GM21717 (cell line): ENCODE measurements around the gene PPP2R2C.

ENCODE experiments used
- ATAC-seq: cut with Tn5 transposase; IDR thresholded peaks from one replicate; pipeline ENCODE4 v1.9.1; 2021; ENCODE audit warnings: mild to moderate bottlenecking, moderate library complexity; ENCODE audit not compliant: unreplicated experiment

The PPP2R2C gene

DNA sequence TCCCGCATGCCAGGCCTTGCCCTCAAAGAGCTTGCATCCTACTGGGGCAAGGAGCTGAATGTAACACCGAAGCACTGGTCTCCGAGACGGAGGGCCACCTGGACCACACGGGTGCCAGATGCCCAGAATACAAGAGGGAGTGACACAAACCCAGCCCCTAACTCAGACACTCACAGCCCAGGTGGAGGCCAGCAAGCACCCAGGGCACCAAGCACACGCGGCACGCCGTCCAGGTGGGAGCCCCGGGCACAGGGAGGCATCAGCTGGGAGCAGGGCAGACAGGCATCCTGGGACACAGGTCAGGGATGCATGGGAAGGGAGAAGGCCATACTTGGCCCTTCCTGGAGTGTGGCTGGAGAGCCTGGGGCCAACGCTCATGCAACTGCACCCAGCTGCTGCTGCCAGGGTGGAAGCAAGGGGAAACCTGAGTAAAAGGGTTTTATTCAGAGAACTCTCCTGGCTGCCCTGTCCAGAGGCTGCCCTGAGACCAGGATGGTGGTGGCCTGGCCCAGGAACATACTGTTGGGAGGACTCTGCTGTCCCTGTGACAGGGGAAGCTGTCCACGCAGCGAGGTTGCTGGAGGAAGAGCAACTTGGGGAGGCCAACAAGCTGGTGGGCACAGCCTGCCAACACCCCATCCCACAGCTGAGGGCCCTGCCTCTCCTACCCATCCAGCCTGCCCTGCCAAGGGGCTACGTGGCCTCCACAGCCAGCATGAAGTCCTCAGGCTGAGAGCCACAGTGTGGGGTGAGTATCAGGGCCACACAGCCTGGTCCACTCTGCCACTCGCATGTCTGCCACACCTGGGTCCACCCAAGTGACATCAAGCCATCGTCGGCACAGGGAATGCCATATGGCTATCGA, 22.2 kb upstream of the PPP2R2C start:
- ATAC-seq: no peak

DNA sequence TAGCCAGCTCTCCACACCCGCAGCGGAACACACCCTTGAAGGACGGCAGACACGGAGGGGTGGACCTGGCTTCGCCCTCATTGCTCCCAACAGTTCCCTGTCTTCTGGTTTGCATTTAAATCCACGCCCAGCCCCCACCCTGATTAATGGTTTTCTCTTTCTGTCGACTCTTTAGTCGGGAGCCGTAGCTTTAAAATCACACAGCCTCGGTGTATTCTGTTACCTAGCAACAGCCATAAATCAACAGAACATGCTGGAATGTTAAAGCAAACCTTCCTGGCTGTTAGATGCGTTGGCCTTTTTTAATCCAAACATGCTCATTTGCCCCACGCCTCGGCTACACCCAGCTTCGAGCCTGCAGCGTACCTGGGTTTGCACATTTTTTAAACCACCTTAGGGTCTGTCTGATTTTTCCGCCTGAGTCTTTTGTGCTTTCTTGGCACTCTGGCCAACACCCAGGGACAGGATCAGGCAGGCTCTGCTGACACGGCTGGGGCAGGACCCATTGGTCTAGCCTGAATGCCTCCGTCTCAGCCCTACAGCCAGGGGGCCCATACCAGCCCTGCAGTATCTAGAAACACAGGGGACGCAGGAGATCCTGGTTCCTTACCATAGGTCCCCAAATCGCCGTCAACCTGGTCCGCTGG, 21.4 kb upstream of the PPP2R2C start:
- no peak for ATAC-seq

DNA sequence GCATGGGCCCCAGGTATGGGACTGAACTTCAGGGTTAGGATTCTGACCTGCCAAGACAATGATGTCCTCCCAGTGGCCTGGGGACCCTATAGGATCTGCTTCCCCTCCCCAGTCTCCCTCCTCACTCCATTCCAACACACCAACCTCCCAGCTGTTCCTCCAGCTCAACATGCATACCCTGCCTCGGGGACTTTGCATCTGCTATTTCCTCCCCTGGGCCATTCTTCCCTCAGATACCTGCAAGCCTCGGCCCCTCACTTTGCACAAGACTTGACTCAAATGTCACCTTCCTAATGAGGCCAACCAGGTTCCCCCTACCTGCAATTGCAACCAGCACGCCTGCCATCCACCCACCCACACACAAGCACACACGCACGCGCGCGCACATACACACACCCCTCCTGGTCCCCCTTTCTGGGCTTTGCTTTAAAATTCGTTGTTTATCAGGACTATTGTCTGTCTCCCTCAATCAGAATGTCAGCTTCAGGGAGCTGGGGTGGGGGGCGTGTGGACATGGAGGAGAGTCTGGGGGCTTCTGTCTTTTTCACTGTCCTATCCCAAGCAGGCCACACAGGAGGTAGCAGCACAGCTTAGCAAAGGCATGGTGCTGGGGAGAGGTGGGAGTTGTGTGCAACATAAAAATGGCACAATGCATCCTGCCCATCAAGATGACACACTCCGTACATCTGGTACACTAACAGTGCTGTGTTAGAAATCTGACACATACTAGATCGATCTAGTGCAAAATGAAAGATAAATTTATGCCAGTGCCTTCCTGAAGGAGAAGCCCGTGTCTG, 20.6 kb upstream of the PPP2R2C start:
- ATAC-seq: no peak

DNA sequence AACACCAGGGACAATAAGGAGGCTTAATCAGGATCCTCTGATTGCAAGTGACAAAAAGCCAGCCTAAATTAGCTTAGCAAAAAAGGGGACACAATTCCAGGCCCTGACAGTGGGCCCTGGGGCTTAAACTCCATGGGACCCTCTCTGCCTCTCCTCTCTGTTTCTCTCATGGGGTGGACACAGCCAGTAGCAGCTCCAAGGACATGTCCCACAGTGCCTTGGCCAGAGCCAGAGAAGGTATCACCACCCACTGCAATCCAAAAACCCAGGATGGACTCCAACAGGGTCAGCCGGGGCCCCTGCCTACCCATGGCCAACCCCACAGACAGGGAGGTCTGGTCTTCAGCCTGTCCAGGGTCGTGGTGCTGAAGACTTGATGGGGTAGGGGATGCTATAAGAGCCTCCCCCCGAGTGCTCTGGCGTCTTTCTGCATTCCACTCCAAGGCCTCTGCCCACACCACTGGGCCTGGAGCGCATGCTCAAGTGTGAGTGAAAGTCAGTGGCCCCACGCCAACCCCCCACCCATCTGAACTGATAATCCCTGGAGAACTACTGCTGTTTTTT, 19.7 kb upstream of the PPP2R2C start:
- no peak for ATAC-seq

DNA sequence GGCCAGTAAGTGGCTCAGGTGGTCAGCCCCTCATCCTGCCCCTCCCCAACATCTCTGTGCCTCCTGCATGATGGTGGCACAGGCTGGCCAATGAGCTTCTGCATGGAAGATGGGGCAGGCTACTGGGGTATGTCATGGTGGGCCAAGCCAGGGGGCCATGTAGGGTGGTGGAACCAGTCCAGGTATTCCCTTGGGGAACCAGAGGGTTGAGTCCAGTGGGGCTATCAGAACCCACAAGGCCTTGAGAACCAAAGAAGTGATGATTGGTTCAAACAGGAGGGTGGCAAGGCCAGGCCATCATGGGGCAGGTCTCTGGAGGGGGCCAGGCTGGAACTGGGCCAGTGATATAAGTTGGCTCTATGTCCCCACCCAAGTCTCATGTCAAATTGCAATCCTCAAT, 18.8 kb upstream of the PPP2R2C start:
- ATAC-seq: no peak

DNA sequence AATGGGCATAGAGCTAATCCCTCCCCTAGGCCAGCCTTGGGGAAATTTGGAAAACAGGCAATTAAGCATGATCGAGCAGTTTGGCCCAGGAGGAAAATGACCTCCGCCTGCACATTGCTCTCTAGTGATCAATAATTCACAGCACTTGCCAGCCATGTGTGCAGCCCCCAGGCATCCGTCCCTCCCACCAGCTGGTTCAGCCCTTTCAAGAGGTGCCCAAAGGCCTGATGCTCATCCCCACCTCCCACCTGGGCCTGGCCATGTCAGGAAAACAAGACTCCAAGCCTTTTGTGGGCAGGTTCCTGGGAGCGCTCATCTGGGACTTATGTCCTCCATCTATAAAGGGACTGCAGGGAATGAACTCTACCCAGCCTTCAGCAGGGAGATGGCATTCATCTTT, 17.5 kb upstream of the PPP2R2C start:
- no peak for ATAC-seq

DNA sequence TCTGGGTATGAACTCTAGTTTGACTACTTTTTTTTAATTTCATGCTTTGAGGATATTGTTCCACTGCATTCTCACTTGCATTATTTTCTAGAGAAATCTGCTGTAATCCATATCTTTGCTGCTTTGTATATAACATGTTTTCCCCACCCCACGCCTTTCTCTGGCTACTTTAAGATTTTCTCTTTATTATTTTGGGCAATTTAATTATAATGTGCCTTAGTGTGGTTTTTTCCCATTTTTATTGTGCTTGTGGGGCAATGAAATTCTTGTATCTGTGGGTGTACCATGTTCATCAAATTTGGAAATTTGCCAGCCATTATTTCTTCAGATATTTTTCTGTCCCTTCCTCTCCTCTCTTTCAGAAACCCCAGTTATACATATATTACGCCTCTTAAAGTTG, 15.1 kb upstream of the PPP2R2C start:
- ATAC-seq: no peak

DNA sequence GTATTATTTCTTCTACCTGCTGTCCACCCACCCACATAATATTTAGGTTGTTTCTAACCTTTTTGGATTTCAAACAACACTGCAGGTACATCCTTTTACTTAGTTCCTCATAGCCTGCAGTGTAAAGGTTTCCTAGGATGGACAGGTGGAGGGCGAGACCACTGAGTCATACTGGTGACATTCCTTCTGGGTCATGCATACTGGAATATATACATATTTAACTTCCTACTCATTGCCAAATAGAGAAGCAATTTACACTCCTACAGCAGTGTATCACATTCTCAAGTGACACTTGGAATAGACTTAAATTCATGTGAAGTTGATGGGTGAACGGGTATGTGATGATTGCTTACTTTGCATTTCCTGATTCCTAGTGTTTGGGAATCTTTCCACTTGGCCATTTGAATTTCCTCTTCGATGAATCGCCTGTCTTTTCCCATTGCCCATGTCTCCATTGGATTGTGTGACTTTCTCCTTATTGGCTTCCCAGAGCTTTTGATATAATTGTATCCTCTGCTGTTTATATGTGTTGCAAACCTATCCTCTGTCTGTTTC, 8.2 kb upstream of the PPP2R2C start:
- no peak for ATAC-seq

DNA sequence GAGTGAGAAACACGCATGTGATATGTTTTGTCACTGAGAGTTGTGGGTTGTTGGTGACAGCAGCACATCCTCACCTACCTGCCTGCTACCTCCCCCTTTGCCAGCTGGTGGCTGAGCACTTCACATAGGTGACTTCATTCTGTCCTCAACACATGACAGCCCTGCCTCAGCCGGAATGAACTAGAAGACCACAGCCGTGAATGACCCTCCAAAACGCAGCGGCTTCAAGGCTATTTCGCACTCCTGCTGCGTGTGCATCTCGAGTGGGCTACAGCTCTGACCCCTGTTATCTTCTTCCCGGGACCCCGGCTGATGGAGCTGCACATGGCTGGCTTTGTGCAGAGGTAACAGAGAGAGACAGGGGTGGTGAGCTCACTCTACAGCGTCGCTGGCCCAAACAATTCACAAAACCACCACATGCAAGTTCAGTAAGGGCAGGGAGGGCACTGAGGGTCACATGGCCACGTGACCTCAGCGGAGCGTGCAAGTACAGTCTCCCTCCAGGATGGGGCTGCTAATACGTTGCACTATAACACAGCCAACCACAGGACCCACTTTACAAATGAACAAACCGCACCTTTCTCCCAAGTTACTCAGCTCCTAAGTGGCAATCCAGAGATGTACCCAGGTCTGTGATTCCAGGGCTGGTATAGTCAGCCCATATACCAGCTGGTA, 6.3 kb upstream of the PPP2R2C start:
- no peak for ATAC-seq

DNA sequence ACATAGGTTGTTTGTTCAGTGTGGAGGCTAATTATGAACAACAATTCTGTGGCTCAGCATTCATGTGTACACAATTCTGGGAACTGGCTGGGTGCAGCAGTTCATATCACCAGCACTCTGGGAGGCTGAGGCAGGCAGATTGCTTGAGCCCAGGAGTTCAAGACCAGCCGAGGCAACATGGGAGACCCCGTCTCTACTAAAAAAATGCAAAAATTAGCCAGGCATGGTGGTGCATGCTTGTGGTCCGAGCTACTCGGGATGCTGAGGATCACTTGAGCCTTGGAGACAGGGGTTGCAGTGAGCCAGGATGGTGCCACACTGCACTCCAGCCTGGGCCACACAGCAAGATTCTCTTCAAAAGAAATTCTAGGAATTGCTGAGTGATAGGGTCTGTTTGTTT, 4.5 kb upstream of the PPP2R2C start:
- ATAC-seq: no peak

DNA sequence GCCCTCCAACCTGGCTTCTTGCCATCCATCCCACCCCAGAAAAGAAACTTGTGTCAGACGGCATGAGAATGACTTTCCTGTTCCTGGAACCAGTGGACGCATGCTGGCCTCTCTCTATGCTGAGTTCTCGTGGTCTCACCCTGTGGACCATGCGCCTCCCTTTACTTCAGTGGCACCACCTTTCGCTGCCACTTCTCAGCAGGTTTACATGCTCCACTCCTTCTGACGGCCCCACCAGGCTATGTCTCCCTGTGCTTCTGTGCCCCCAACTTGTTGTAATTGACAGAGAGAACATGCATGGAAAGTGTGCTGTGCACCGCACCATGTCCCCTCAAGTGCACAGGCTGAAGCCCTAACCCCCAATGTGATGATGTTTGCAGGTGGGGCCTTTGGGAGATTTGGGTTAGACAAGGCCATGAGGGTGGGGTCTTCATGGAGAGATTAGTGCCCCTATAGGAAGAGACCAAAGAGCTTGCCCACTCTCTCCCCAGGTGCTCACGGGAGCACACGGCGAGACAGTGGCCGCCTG, 3.1 kb upstream of the PPP2R2C start:
- ATAC-seq: no peak

DNA sequence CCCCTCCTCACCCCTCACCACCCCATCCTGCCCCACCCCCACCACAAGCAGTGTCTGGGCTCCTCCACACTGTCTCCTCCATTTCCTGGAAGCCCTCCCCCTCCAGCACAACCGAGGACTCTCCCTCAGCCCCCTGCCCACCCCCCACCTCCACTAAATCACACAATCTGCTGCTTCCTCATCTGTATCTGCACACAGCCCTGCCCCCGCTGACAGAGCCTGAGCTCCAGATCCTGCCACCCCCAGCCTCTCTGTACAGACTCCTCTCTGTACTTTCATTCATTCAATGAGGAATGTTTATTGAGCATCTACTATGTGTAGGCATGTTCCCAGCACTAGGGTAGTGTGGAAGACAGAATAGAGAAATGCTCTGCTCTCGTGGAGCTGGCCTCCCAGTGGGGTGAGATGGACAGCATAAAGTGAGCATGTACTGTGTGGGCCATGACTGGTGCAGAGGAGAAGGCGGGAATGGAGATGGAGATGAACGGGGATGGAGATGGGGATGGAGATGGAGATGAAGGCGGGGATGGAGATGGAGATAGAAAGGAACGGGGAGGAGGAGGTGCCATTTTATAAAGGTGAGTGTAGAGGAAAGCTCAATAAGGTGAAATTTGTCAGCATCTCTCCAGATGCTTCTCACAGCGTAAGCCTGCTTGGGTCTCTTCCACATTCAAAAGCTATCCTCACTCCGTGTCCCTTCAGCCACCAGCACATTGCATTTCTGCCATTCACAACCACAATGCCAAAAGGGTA, 2.5 kb upstream of the PPP2R2C start:
- ATAC-seq: no peak

DNA sequence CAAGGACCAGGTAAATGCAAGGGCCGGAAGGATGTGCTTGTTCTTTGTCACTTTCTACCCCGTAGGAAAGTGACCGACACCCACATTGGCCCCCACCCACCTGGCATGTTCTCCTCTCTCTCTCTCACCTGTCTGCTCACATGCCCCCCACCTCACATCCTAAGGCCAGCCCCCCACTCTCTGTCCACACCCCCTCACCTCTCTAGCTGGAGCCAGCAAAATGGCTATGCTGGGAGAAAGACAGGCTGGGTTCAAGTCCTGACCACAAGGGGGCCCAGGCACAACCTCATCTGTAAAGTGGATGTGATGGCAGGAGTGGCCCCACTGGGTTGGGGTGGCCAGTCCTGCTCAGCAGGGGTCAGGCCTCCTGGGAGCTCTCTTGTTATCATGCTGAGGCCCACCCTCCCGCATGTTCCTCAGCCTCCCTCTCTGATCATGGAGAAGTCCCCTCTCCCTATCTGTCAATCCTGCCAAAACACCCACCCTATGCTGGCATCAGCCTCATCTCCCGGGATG, 1.7 kb upstream of the PPP2R2C start:
- ATAC-seq: no peak

DNA sequence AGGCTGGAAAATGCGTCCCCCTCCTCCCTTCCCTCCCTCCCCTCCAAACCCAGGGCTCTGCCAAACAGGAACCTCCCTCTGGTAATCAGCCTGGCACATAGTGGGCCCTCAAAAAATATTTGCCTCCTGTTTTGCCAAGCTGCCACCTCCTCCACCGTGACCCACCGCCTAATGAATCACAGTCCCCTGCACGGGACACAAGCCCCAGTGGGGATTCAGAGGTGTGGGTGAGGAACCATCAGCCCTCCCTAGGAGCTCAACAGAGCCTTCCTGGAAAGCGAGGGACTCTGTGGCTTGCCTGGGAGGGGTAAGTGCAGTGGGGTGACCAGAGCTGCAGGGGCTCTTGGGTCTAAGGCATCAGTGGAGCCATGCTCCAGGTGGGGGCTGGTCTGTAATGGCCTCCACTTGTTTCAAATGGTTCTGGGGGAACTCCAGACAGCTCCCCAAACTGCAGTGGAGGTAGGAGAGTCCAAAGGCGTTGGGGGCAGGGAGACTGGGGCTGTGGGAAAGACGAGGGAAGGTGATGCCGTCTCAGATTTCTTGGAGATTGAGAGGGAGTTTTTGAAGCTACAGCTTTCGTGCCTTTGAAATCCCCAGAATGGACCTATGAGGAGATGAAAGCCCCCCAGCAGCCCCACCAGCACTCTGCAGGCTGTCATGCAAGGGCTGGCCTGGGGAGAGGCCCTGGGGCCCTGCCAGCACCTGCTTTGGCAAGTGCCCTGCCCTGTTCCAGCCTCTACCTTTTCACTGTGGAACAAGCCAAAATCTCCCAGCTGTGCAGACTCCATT, 1.0 kb upstream of the PPP2R2C start:
- ATAC-seq: no peak

DNA sequence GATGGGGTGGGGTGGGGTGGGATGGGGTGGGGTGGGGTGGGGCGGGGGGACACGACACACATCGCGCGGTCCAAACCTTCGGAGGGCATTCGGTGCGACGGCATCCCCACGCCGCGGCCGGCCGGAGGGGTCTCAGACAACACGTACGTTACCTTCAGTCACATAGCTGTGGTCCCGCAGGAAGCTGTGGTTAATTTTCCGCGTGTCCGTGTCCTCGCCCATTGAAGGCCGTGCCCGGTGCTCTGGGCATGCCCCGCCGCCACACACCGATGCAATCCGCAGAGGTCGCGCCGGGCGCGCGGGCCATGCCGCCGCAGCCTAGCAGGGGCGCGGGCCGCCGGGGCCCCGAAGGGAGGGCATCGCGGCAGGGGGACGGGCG, 417 bp downstream of the PPP2R2C start:
- ATAC-seq: no peak

DNA sequence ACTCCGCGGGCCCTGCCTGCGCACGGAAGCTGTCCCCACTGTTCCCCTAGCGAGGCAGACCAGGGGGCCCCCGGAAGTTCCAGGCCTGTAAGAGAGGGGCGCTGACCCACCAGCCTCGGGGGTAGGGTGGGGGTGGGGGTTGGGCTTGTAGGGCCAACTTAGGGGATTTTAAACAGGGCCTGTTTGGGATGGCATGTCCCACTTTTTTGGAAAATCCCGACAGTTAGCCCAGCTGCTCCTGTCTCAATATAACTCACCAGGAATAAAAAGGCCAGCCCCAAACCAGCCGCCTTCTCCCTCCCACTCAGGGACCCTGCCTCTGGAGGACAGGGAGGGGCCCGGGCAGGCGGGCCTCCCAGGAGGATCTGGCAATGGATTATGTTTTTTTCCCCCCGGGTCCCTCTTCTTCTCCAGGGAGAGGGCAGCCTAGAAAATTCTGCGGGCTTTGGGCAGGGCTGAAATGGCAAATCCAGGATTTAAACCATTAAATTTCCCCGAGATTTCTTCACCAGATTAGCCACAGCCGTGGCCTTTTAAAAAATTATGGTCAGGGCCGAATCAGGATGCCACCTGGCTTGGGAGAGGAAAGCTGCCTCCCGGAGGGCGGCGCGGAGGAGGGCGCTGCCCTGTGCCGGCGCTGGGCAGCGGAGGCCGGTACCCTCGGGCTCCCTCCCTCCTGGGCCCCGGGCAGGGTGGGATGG, 957 bp downstream of the PPP2R2C start:
- no peak for ATAC-seq

DNA sequence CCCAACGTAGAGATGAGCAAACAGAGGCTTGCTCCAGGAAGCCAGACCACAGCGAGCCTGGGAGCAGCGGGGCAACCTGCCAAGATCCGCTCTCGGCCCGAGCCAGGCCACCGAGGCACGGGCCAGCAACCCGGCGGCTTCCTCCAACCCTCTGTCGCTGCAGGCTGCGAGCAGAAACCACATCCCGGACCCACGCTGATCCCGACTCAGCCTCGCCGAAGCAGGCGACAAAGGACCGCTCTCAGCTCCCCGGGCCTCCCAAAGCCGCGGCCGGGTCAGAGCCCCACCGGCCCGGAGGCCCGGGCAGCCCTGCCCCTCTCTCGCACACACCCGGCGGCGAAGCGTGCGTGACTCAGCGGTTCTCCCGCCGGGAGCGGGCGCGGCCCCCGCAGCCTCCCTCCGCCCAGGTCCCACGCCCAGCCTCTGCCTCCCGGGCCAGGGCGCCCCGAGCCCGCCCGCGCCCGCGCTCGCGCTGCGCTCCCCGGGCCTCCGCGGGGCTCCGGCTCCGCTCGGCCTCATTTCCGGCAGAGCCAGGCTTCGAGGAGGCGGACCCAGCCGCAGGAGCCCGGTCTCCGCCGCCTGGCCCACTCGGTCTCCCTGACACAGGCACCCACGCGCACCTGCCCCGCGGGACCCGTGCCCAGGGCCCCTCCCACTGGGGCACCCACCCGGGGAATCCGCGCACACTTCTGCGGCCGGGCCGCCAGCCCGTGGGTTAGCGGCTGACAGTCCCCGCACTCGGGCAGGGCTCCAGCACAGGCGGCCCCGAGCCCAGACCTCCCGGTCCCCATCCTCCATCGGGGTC, 1.7 kb downstream of the PPP2R2C start:
- ATAC-seq: no peak
